A549 treated with Mapracorat at 1 μM for 4 hours (cell line): ENCODE results near the gene C19orf38. TPM values are rescaled to one million over a fixed set of nuclear protein-coding genes. Genes with fewer than 3 reads are reported as not detected.

ENCODE experiments used
- total RNA-seq: library from RNA; stranded (reverse); fragments of 200-300 nt; extraction: Qiagen RNA extraction; gene quantifications from 5 replicates; pipeline ENCODE4 v1.2.3, GENCODE V29; 2022

Gene C19orf38
- 0.14 to 0.30 TPM (median 0.15 TPM) in 3 of 5 replicates, not detected in the others for total RNA-seq

GRCh38 chr19:10848230-10848856 is at the start of gene C19orf38:
Gene C19orf38 (plus strand): TSS chr19:10848415. CDS start chr19:10848509, 94 bp downstream.

DNA sequence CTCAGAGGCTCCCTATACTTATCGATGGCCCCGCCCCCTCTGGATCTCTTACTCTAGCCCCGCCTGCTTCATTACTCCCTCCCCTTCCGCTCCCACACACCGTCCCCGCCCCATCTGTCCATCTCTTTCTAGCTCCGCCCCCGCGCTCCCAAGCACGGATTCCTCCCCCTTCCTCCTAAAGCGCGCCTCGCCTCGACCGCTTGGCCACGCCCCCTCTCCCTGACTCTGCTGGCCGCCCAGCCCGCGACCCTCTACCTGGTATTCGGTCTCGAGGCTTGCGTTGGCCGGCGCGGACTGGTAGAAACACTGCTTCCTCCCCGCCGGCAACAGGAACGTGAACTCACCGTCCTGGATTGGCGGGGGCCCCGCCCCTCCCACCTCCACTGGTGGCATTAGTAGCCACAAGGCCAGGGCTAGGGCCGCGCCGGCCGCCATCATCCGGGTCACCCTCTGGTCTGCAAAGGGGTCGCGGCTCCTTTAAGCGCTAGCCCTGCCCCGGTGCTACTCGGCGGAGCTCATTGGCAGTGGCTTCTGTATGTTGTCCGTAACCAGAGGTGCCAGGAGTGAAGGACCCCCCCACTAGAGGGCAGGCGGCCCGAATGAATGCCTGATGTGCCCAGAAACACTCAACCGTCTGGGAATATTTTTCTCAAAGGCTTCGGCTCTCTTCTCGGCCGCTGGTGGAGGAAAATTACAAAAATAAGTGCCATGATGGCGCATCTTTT is 12.3 kb upstream of the C19orf38 start, which contains the start of gene TMED1:
Gene TMED1, minus strand, starts transcription at position 459 of the 725 bp plus-strand sequence. Its CDS starts 21 bp downstream, at position 438.

DNA sequence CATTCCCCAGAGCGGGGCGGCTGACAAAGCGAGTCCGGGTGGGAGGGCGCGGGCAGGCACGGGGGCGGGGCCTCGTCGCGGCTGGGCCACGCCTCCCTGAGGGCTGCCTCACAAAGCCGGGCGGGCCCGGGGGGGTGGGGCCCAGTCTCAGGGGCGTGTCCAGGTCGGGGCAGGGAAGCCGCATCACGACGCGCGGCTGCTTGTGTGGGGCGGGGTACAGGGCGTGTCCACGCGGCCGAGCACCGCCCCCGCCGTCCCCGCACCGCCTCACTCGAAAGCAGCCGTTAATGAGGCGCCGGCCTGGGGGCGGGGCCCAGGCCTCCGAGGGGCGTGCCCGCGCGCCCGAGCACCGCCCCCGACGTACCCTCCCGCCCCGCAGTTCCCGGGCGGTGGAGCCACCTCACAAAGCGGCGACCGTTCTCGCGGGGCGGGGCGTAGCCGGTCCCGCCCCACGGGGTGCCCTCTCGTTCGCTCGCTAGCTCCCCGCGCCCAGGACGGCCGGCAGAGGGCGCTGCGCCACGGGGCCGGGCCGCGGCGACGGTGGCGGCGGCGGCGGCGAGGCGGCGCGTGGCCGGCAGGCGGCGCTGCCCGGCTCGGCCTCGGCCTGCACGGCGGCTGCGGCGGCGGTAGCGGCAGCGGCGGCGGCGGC is 22.9 kb downstream of the C19orf38 start, which contains the start of gene CARM1:
Gene CARM1, plus strand, starts transcription at position 599 of the 649 bp plus-strand sequence. CDS start 150 bp downstream, outside the sequence.

Other genes starting within 250 kb of the C19orf38 start
- 6.8 to 8.0 TPM (median 7.3 TPM) in 5 replicates for gene SLC44A2, start 222.9 kb upstream of the C19orf38 start, total RNA-seq
- gene ILF3, start 194.1 kb upstream of the C19orf38 start, total RNA-seq: 155 to 172 TPM (median 168 TPM) in 5 replicates
- gene QTRT1, start 147.0 kb upstream of the C19orf38 start, total RNA-seq: 30.8 to 38.5 TPM (median 33.6 TPM) in 5 replicates
- 45.3 to 56.4 TPM (median 55.6 TPM) in 5 replicates for gene DNM2, start 130.3 kb upstream of the C19orf38 start, total RNA-seq
- gene TMED1, start 12.2 kb upstream of the C19orf38 start, total RNA-seq: 22.2 to 31.8 TPM (median 30.5 TPM) in 5 replicates
- 36.1 to 49.9 TPM (median 45.7 TPM) in 5 replicates for gene CARM1, start 23.1 kb downstream of the C19orf38 start, total RNA-seq
- gene YIPF2, start 80.2 kb downstream of the C19orf38 start, total RNA-seq: 15.6 to 21.3 TPM (median 20.6 TPM) in 5 replicates
- gene TIMM29, start 80.4 kb downstream of the C19orf38 start, total RNA-seq: 11.6 to 19.2 TPM (median 17.5 TPM) in 5 replicates
- 7.4 to 11.3 TPM (median 9.7 TPM) in 5 replicates for gene SMARCA4, start 112.6 kb downstream of the C19orf38 start, total RNA-seq
- 20.6 to 29.6 TPM (median 27.1 TPM) in 5 replicates for gene LDLR, start 241.0 kb downstream of the C19orf38 start, total RNA-seq